Measurements from ENCODE around the gene FGF1.

- TF ChIP-seq, protein P1, sequence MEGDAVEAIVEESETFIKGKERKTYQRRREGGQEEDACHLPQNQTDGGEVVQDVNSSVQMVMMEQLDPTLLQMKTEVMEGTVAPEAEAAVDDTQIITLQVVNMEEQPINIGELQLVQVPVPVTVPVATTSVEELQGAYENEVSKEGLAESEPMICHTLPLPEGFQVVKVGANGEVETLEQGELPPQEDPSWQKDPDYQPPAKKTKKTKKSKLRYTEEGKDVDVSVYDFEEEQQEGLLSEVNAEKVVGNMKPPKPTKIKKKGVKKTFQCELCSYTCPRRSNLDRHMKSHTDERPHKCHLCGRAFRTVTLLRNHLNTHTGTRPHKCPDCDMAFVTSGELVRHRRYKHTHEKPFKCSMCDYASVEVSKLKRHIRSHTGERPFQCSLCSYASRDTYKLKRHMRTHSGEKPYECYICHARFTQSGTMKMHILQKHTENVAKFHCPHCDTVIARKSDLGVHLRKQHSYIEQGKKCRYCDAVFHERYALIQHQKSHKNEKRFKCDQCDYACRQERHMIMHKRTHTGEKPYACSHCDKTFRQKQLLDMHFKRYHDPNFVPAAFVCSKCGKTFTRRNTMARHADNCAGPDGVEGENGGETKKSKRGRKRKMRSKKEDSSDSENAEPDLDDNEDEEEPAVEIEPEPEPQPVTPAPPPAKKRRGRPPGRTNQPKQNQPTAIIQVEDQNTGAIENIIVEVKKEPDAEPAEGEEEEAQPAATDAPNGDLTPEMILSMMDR (IDR thresholded peaks at IDR 0.05), result no peak
- TF ChIP-seq POLR2A (IDR thresholded peaks at IDR 0.05), result no peak
These were observed 42.3 kb downstream of the FGF1 start for GRCh38 chr5:142643634-142644033.
